Neural progenitor cell (in vitro differentiated cells): ENCODE measurements around the gene LELP1. TPM values are rescaled to one million over a fixed set of nuclear protein-coding genes. Genes with fewer than 3 reads are reported as not detected.

Source experiments
- DNase-seq: peaks from one replicate; pipeline ENCODE4 v3.0.0-alpha.2; 2016; ENCODE audit warnings: low spot score
- H2AFZ ChIP-seq: fragments of 200-600 bp; sonication (generic); replicated peaks from 2 replicates; pipeline ENCODE4 v1.6.1; 2016; ENCODE audit warnings: antibody characterized with exemption
- H3F3A ChIP-seq: fragments of 200-600 bp; sonication (generic); 2 replicates; pipeline ENCODE4 v1.6.1; 2016; ENCODE audit warnings: antibody characterized with exemption, low read depth
- H3K27ac ChIP-seq: fragments of 200-600 bp; sonication (generic); 2 replicates; pipeline ENCODE4 v1.5.1; 2016; ENCODE audit warnings: mild to moderate bottlenecking
- H3K27me3 ChIP-seq: fragments of 200-600 bp; sonication (generic); 2 replicates; pipeline ENCODE4 v1.6.1; 2016; ENCODE audit warnings: mild to moderate bottlenecking, moderate library complexity
- H3K36me3 ChIP-seq: fragments of 200-600 bp; sonication (generic); 2 replicates; pipeline ENCODE4 v1.5.1; 2016
- H3K4me1 ChIP-seq: fragments of 200-600 bp; sonication (generic); 2 replicates; pipeline ENCODE4 v1.6.1; 2016; ENCODE audit warnings: mixed run types
- H3K4me2 ChIP-seq: fragments of 200-600 bp; sonication (generic); 2 replicates; pipeline ENCODE4 v1.6.1; 2016
- H3K4me3 ChIP-seq: fragments of 200-600 bp; sonication (generic); 2 replicates; pipeline ENCODE4 v1.5.1; 2016
- H3K79me2 ChIP-seq: fragments of 200-600 bp; sonication (generic); 2 replicates; pipeline ENCODE4 v1.6.1; 2016; ENCODE audit warnings: low read depth
- H3K9ac ChIP-seq: fragments of 200-600 bp; sonication (generic); 2 replicates; pipeline ENCODE4 v1.6.1; 2016
- H3K9me3 ChIP-seq: fragments of 200-600 bp; sonication (generic); 2 replicates; pipeline ENCODE4 v1.5.1; 2016; ENCODE audit warnings: low read depth
- H4K20me1 ChIP-seq: fragments of 200-600 bp; sonication (generic); 2 replicates; pipeline ENCODE4 v1.6.1; 2016; ENCODE audit warnings: low read depth
- H3K27ac Mint-ChIP-seq: 3 replicates; pipeline ENCODE4 v1.8.0; 2021; ENCODE audit warnings: mixed read lengths
- H3K27me3 Mint-ChIP-seq: 2 replicates; pipeline ENCODE4 v1.8.0; 2022; ENCODE audit warnings: low read depth, mild to moderate bottlenecking, inconsistent platforms, moderate library complexity, mixed read lengths; ENCODE audit not compliant: insufficient read depth
- H3K36me3 Mint-ChIP-seq: 3 replicates; pipeline ENCODE4 v1.8.0; 2021; ENCODE audit warnings: mixed read lengths
- H3K4me1 Mint-ChIP-seq: 3 replicates; pipeline ENCODE4 v1.8.0; 2021; ENCODE audit warnings: mixed read lengths
- H3K4me3 Mint-ChIP-seq: 3 replicates; pipeline ENCODE4 v1.8.0; 2021; ENCODE audit warnings: mild to moderate bottlenecking, moderate library complexity, mixed read lengths
- H3K9me3 Mint-ChIP-seq: 3 replicates; pipeline ENCODE4 v1.8.0; 2020; ENCODE audit warnings: mixed read lengths
- EZH2 ChIP-seq: fragments of 200-600 bp; sonication (generic); IDR thresholded peaks from 2 replicates; pipeline ENCODE4 v1.6.1; 2017; ENCODE audit warnings: antibody characterized with exemption, mild to moderate bottlenecking, moderate library complexity
- EZH2phosphoT487 ChIP-seq: fragments of 200-600 bp; sonication (generic); IDR thresholded peaks from 2 replicates; pipeline ENCODE4 v1.6.1; 2017; ENCODE audit warnings: antibody characterized with exemption
- total RNA-seq: library from RNA; depleted of rRNA; stranded (reverse); fragments of >200 nt; gene quantifications from 2 replicates; pipeline ENCODE4 v1.2.3, GENCODE V29; 2015; ENCODE audit warnings: low replicate concordance
- TF ChIP-seq, protein P1 (sequence below): fragments of 200-600 bp; sonication (generic); IDR thresholded peaks from 2 replicates; pipeline ENCODE4 v1.5.1; 2017; ENCODE audit warnings: antibody characterized with exemption, mild to moderate bottlenecking

The LELP1 gene
- total RNA-seq, 1 donor from 2014 or later, result not detected

DNA sequence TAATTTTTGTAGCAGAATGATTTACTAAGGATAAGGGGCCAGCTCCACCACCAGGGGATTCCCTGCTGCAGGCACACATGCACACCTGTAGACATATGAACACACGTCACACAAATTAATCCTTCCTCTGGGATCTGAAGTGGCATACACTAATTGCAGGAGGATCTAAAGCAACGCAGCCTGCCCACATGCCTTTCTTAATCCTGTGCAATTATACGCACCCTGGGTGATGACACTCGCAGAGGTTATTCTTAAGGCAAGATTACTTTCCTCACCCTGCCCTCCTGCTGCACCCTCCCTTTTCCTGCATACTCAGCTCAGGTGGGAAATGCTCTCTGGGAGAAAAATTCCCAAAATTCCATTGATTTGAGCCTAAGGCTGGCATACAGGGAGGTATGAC is 48.8 kb downstream of the LELP1 start:
- Histone ChIP-seq H3K27ac (no peak overlapping the region), H3K4me3 (no peak overlapping the region), H3F3A (no peaks in the 10 kb centered on the region), H4K20me1 (no peaks in the 10 kb centered on the region), H3K4me2 (no peak overlapping the region), H3K4me1 (no peaks in the 10 kb centered on the region), H3K36me3 (no peaks in the 10 kb centered on the region), H3K9ac (no peak overlapping the region), H3K79me2 (no peaks in the 10 kb centered on the region), H3K27me3 (no peaks in the 10 kb centered on the region), H2AFZ (no peak overlapping the region), H3K9me3 (no peaks in the 10 kb centered on the region)
- Mint-ChIP-seq H3K4me3 (no peak overlapping the region), H3K9me3 (no peaks in the 10 kb centered on the region), H3K27ac (no peak overlapping the region), H3K36me3 (no peaks in the 10 kb centered on the region), H3K27me3 (peaks cover 13% of the 10 kb centered on the region), H3K4me1 (no peaks in the 10 kb centered on the region)
- TF ChIP-seq, protein P1, sequence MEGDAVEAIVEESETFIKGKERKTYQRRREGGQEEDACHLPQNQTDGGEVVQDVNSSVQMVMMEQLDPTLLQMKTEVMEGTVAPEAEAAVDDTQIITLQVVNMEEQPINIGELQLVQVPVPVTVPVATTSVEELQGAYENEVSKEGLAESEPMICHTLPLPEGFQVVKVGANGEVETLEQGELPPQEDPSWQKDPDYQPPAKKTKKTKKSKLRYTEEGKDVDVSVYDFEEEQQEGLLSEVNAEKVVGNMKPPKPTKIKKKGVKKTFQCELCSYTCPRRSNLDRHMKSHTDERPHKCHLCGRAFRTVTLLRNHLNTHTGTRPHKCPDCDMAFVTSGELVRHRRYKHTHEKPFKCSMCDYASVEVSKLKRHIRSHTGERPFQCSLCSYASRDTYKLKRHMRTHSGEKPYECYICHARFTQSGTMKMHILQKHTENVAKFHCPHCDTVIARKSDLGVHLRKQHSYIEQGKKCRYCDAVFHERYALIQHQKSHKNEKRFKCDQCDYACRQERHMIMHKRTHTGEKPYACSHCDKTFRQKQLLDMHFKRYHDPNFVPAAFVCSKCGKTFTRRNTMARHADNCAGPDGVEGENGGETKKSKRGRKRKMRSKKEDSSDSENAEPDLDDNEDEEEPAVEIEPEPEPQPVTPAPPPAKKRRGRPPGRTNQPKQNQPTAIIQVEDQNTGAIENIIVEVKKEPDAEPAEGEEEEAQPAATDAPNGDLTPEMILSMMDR, result no peak
- TF ChIP-seq EZH2 (no peak), EZH2phosphoT487 (no peak)
- no peak for DNase-seq

DNA sequence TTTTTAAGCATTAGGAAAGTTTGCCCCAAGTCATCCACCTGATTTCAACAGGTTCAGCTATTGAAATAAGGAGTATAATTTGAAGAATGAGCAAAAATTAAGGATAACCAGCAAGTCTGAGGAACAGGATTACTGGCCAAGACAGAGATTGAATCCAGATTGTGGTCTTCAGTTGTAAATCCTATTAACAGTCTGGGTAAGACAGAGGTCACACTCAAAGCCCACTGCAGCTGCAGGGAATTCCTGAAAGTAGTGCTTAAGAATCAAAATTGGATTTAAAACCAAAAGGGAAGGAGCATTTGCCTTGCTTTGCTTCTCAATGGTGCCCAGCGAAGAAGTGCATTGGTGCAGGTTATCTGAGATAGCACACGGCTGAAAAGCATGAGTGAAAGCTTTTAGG is 49.8 kb downstream of the LELP1 start:
- Mint-ChIP-seq H3K36me3 (no peaks in the 10 kb centered on the region), H3K9me3 (no peaks in the 10 kb centered on the region), H3K4me1 (no peaks in the 10 kb centered on the region), H3K27me3 (peaks cover 13% of the 10 kb centered on the region), H3K4me3 (no peak overlapping the region), H3K27ac (no peak overlapping the region)
- Histone ChIP-seq H3K4me1 (no peaks in the 10 kb centered on the region), H3K27ac (no peak overlapping the region), H3K4me3 (no peak overlapping the region), H3F3A (no peaks in the 10 kb centered on the region), H2AFZ (no peak overlapping the region), H3K36me3 (no peaks in the 10 kb centered on the region), H3K9ac (no peak overlapping the region), H3K9me3 (no peaks in the 10 kb centered on the region), H4K20me1 (no peaks in the 10 kb centered on the region), H3K79me2 (no peaks in the 10 kb centered on the region), H3K27me3 (no peaks in the 10 kb centered on the region), H3K4me2 (no peak overlapping the region)
- no peak for DNase-seq
- TF ChIP-seq, protein P1, result no peak
- TF ChIP-seq EZH2phosphoT487, result no peak
- TF ChIP-seq EZH2, result no peak

DNA sequence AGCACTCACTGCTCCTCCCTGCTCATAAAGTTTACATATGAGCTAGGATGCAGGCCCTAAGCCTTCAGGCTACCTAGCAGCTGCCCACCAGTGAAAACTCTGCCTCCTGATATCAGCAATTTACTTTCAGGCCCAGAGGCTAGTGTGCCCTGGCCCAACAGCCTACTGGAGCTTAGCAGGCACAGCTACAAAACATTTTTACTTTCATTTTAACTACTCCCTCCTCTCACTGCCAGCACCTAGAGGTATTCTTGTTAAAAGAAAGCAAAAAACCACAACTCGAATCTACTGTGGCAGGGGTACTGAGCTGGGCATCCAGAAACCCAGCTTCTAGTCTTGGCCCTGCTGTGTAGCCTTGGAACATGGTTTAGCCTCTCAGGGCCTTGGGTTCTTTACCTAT is 50.5 kb downstream of the LELP1 start:
- H3K9me3 Mint-ChIP-seq, result no peaks in the 10 kb centered on the region
- Histone ChIP-seq H3K4me3 (no peak overlapping the region), H4K20me1 (no peaks in the 10 kb centered on the region), H3K9me3 (no peaks in the 10 kb centered on the region), H3K4me2 (no peak overlapping the region), H3K79me2 (no peaks in the 10 kb centered on the region), H3K36me3 (no peaks in the 10 kb centered on the region), H2AFZ (no peak overlapping the region), H3K4me1 (no peaks in the 10 kb centered on the region), H3K9ac (no peak overlapping the region), H3K27me3 (no peaks in the 10 kb centered on the region), H3K27ac (no peak overlapping the region), H3F3A (no peaks in the 10 kb centered on the region)
- no peak for DNase-seq
- H3K27me3 Mint-ChIP-seq, result peaks cover 13% of the 10 kb centered on the region
- no peak overlapping the region for H3K4me3 Mint-ChIP-seq
- H3K4me1 Mint-ChIP-seq, result no peaks in the 10 kb centered on the region
- no peak overlapping the region for H3K27ac Mint-ChIP-seq
- TF ChIP-seq EZH2phosphoT487 (no peak), EZH2 (no peak)
- TF ChIP-seq, protein P1, result no peak
- no peaks in the 10 kb centered on the region for H3K36me3 Mint-ChIP-seq

Other genes with a start within 250 kb of the LELP1 start
- not detected in 2 replicates for gene SPRR4, start 232.8 kb upstream of the LELP1 start, total RNA-seq
- gene SPRR1A, start 219.3 kb upstream of the LELP1 start, total RNA-seq, result not detected in 2 replicates
- gene SPRR3, start 201.7 kb upstream of the LELP1 start, total RNA-seq, result not detected in 2 replicates
- gene SPRR1B, start 172.2 kb upstream of the LELP1 start, total RNA-seq, result not detected in 2 replicates
- not detected in 2 replicates for gene SPRR2D, start 162.3 kb upstream of the LELP1 start, total RNA-seq
- gene SPRR2A, start 145.9 kb upstream of the LELP1 start, total RNA-seq, result not detected in 2 replicates
- not detected in 2 replicates for gene SPRR2B, start 131.8 kb upstream of the LELP1 start, total RNA-seq
- gene SPRR2E, start 108.9 kb upstream of the LELP1 start, total RNA-seq, result not detected in 2 replicates
- not detected in 2 replicates for gene SPRR2F, start 89.9 kb upstream of the LELP1 start, total RNA-seq
- gene SPRR2G, start 52.5 kb upstream of the LELP1 start, total RNA-seq, result not detected in 2 replicates
- not detected in 2 replicates for gene PRR9, start 14.2 kb downstream of the LELP1 start, total RNA-seq
- gene LORICRIN, start 56.3 kb downstream of the LELP1 start, total RNA-seq, result not detected in 2 replicates
- not detected in 2 replicates for gene PGLYRP3, start 109.5 kb downstream of the LELP1 start, total RNA-seq
- gene PGLYRP4, start 145.4 kb downstream of the LELP1 start, total RNA-seq, result not detected in 2 replicates
- not detected in 2 replicates for gene S100A9, start 154.4 kb downstream of the LELP1 start, total RNA-seq
- gene S100A12, start 172.2 kb downstream of the LELP1 start, total RNA-seq, result not detected in 2 replicates
- not detected in 2 replicates for gene S100A8, start 187.6 kb downstream of the LELP1 start, total RNA-seq
- gene S100A7A, start 213.1 kb downstream of the LELP1 start, total RNA-seq, result not detected in 2 replicates